HEK293 (cell line): ENCODE measurements around the gene E2F4.

Experiments
- CTCF ChIA-PET: fragments of 350-600 bp; formaldehyde crosslinking; extraction: SDS; loops from one replicate; lab custom pipeline; 2021; ENCODE audit warnings: antibody characterized with exemption; lab: Yijun Ruan, JAX
- POLR2A ChIA-PET: fragments of 300-600 bp; formaldehyde crosslinking; extraction: SDS; loops from one replicate; lab custom pipeline; 2020; ENCODE audit warnings: antibody characterized with exemption, inconsistent platforms; lab: Yijun Ruan, JAX
- H3K27ac ChIP-seq: fragments of 200-500 bp; sonication (Bioruptor generic); 2 replicates; pipeline ENCODE4 v1.5.1; 2014; ENCODE audit warnings: low read depth, low read length, control low read depth, inconsistent platforms; ENCODE audit errors: extremely low read depth
- H3K36me3 ChIP-seq, 2 experiments: fragments of 200-500 bp in 1 of 2; sonication (Bioruptor generic) in 1 of 2; 1 replicate in 1 of 2; 2 replicates in 1 of 2; pipeline ENCODE4 v1.5.1; 2014 to 2017; ENCODE audit warnings: inconsistent platforms in 2 of 2, low read length in 2 of 2; ENCODE audit not compliant: control insufficient read depth in 2 of 2, insufficient read depth in 1 of 2
- H3K4me1 ChIP-seq: fragments of 200-500 bp; sonication (Bioruptor generic); 2 replicates; pipeline ENCODE4 v1.5.1; 2014; ENCODE audit warnings: mild to moderate bottlenecking, low read length, inconsistent platforms; ENCODE audit not compliant: control insufficient read depth, insufficient read depth
- H3K4me3 ChIP-seq: 2 replicates; pipeline ENCODE4 v1.5.1; 2011; ENCODE audit warnings: low read depth, mild to moderate bottlenecking, control low read depth, low read length, moderate library complexity
- H3K9me3 ChIP-seq: fragments of 200-500 bp; sonication (Bioruptor generic); 2 replicates; pipeline ENCODE4 v1.5.1; 2014; ENCODE audit warnings: low read depth, low read length, inconsistent platforms; ENCODE audit not compliant: control insufficient read depth, insufficient read depth
- GLIS1 ChIP-seq: fragments of 450-650 bp; formaldehyde crosslinking; IDR thresholded peaks from 2 replicates; pipeline ENCODE4 v1.5.1; 2016; ENCODE audit warnings: missing biosample characterization, missing genetic modification characterization
- KLF1 ChIP-seq: fragments of 450-650 bp; formaldehyde crosslinking; IDR thresholded peaks from 2 replicates; pipeline ENCODE4 v1.5.1; 2016; ENCODE audit warnings: missing biosample characterization, missing genetic modification characterization
- KLF10 ChIP-seq: fragments of 450-650 bp; IDR thresholded peaks from 2 replicates; pipeline ENCODE4 v1.5.1; 2018; ENCODE audit warnings: missing biosample characterization, mild to moderate bottlenecking, missing genetic modification characterization
- KLF9 ChIP-seq: fragments of 450-650 bp; formaldehyde crosslinking; IDR thresholded peaks from 2 replicates; pipeline ENCODE4 v1.5.1; 2016; ENCODE audit warnings: missing biosample characterization, missing genetic modification characterization, low read depth
- MYNN ChIP-seq: fragments of 450-650 bp; formaldehyde crosslinking; IDR thresholded peaks from 2 replicates; pipeline ENCODE4 v1.5.1; 2016; ENCODE audit warnings: missing biosample characterization, missing genetic modification characterization, borderline replicate concordance
- ZNF140 ChIP-seq: fragments of 450-650 bp; formaldehyde crosslinking; IDR thresholded peaks from 2 replicates; pipeline ENCODE4 v1.5.1; 2016; ENCODE audit warnings: missing biosample characterization, missing genetic modification characterization
- ZNF391 ChIP-seq: fragments of 450-650 bp; formaldehyde crosslinking; IDR thresholded peaks from 2 replicates; pipeline ENCODE4 v1.5.1; 2016; ENCODE audit warnings: low read depth, missing biosample characterization, missing genetic modification characterization, borderline replicate concordance
- ZNF423 ChIP-seq: fragments of 450-650 bp; formaldehyde crosslinking; IDR thresholded peaks from 2 replicates; pipeline ENCODE4 v1.5.1; 2016; ENCODE audit warnings: missing biosample characterization, missing genetic modification characterization
- ZNF514 ChIP-seq: fragments of 450-650 bp; formaldehyde crosslinking; IDR thresholded peaks from 2 replicates; pipeline ENCODE4 v1.5.1; 2016; ENCODE audit warnings: missing biosample characterization, missing genetic modification characterization
- ZNF558 ChIP-seq: fragments of 450-650 bp; formaldehyde crosslinking; IDR thresholded peaks from 2 replicates; pipeline ENCODE4 v1.5.1; 2016; ENCODE audit warnings: missing biosample characterization, missing genetic modification characterization
- ZNF664 ChIP-seq: fragments of 450-650 bp; formaldehyde crosslinking; IDR thresholded peaks from 2 replicates; pipeline ENCODE4 v1.5.1; 2016; ENCODE audit warnings: missing biosample characterization, missing genetic modification characterization
- ZNF768 ChIP-seq: fragments of 450-650 bp; formaldehyde crosslinking; IDR thresholded peaks from 2 replicates; pipeline ENCODE4 v1.5.1; 2018; ENCODE audit warnings: missing biosample characterization, mild to moderate bottlenecking, missing genetic modification characterization
- ZNF791 ChIP-seq: fragments of 450-650 bp; formaldehyde crosslinking; IDR thresholded peaks from 2 replicates; pipeline ENCODE4 v1.5.1; 2016; ENCODE audit warnings: missing biosample characterization, missing genetic modification characterization
- TF ChIP-seq, protein P1 (sequence below): fragments of 450-650 bp; formaldehyde crosslinking; IDR thresholded peaks from 2 replicates; pipeline ENCODE4 v1.5.1; 2016; ENCODE audit warnings: missing biosample characterization, missing genetic modification characterization
- TF ChIP-seq, protein P2 (sequence below): fragments of 450-650 bp; formaldehyde crosslinking; IDR thresholded peaks from 2 replicates; pipeline ENCODE4 v1.5.1; 2017; ENCODE audit warnings: missing biosample characterization, missing genetic modification characterization
- TF ChIP-seq, protein P3 (sequence below): fragments of 450-650 bp; formaldehyde crosslinking; IDR thresholded peaks from 2 replicates; pipeline ENCODE4 v1.5.1; 2016; ENCODE audit warnings: missing biosample characterization, missing genetic modification characterization
- TF ChIP-seq, protein P4 (sequence below): fragments of 450-650 bp; formaldehyde crosslinking; IDR thresholded peaks from 2 replicates; pipeline ENCODE4 v1.5.1; 2017; ENCODE audit warnings: missing biosample characterization, missing genetic modification characterization
- TF ChIP-seq, protein P5 (sequence below): fragments of 450-650 bp; IDR thresholded peaks from 2 replicates; pipeline ENCODE4 v1.5.1; 2018; ENCODE audit warnings: missing biosample characterization, missing genetic modification characterization
- TF ChIP-seq, protein P6 (sequence below): fragments of 450-650 bp; formaldehyde crosslinking; optimal IDR thresholded peaks from 2 replicates; pipeline ENCODE3; 2016; ENCODE audit warnings: missing biosample characterization, mild to moderate bottlenecking, missing genetic modification characterization
- TF ChIP-seq, protein P7 (sequence below): fragments of 450-650 bp; formaldehyde crosslinking; conservative IDR thresholded peaks from 2 replicates; pipeline ENCODE4 v1.5.1; 2016; ENCODE audit warnings: low read depth, missing biosample characterization, missing genetic modification characterization

Gene E2F4

DNA sequence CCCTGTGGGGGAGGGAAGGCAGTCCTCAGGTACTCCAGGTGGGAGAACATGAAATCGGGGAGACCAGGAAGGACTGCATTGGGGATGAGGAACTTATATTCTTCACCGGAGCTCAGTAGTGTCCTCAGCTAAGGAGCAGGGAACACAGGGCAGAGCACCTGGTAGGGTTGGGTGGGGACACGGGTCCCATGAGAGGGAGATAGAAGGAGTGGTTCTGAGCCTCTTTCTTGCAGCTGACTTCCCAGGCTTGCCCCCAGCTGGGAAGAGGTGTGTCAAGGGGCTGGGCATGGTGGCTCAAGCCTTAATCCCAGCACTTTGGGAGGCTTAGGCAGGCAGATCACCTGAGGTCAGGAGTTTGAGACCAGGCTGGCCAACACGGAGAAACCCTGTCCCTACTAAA is 53.2 kb downstream of the E2F4 start:
- Histone ChIP-seq H3K27ac (no peak overlapping the region), H3K4me3 (no peak overlapping the region), H3K9me3 (no peaks in the 10 kb centered on the region), H3K36me3 (peaks cover 0 to 7% of the 10 kb centered on the region in 2 experiments; a peak in 1 of 3 replicates), H3K4me1 (peaks cover 9% of the 10 kb centered on the region)
- POLR2A ChIA-PET: interaction anchor here (0.6 to 7.4 kb wide), 3 partner anchors 14 to 26 kb away, joined by 3 to 109 read pairs (median 4); partner anchors contain the start of gene TMEM208
- CTCF ChIA-PET: interaction anchor here (0.6 to 2.3 kb wide), 6 partner anchors 8 to 287 kb away, joined by 3 to 5 read pairs (median 4); no protein-coding TSS in a partner anchor
- TF ChIP-seq ZNF664 (tag by site-specific recombination): no peak
- no peak for TF ChIP-seq ZNF391 (tag by site-specific recombination)
- TF ChIP-seq KLF10 (tag by site-specific recombination): peak; percentile 47; the same call in 1 of the 2 replicates
- no peak for TF ChIP-seq ZNF423
- TF ChIP-seq, protein P1, sequence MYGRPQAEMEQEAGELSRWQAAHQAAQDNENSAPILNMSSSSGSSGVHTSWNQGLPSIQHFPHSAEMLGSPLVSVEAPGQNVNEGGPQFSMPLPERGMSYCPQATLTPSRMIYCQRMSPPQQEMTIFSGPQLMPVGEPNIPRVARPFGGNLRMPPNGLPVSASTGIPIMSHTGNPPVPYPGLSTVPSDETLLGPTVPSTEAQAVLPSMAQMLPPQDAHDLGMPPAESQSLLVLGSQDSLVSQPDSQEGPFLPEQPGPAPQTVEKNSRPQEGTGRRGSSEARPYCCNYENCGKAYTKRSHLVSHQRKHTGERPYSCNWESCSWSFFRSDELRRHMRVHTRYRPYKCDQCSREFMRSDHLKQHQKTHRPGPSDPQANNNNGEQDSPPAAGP: no peak
- no peak for TF ChIP-seq ZNF768 (tag by site-specific recombination)
- TF ChIP-seq GLIS1: peak; percentile 70
- TF ChIP-seq, protein P2, sequence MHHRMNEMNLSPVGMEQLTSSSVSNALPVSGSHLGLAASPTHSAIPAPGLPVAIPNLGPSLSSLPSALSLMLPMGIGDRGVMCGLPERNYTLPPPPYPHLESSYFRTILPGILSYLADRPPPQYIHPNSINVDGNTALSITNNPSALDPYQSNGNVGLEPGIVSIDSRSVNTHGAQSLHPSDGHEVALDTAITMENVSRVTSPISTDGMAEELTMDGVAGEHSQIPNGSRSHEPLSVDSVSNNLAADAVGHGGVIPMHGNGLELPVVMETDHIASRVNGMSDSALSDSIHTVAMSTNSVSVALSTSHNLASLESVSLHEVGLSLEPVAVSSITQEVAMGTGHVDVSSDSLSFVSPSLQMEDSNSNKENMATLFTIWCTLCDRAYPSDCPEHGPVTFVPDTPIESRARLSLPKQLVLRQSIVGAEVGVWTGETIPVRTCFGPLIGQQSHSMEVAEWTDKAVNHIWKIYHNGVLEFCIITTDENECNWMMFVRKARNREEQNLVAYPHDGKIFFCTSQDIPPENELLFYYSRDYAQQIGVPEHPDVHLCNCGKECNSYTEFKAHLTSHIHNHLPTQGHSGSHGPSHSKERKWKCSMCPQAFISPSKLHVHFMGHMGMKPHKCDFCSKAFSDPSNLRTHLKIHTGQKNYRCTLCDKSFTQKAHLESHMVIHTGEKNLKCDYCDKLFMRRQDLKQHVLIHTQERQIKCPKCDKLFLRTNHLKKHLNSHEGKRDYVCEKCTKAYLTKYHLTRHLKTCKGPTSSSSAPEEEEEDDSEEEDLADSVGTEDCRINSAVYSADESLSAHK (tag by site-specific recombination): no peak
- TF ChIP-seq, protein P3, sequence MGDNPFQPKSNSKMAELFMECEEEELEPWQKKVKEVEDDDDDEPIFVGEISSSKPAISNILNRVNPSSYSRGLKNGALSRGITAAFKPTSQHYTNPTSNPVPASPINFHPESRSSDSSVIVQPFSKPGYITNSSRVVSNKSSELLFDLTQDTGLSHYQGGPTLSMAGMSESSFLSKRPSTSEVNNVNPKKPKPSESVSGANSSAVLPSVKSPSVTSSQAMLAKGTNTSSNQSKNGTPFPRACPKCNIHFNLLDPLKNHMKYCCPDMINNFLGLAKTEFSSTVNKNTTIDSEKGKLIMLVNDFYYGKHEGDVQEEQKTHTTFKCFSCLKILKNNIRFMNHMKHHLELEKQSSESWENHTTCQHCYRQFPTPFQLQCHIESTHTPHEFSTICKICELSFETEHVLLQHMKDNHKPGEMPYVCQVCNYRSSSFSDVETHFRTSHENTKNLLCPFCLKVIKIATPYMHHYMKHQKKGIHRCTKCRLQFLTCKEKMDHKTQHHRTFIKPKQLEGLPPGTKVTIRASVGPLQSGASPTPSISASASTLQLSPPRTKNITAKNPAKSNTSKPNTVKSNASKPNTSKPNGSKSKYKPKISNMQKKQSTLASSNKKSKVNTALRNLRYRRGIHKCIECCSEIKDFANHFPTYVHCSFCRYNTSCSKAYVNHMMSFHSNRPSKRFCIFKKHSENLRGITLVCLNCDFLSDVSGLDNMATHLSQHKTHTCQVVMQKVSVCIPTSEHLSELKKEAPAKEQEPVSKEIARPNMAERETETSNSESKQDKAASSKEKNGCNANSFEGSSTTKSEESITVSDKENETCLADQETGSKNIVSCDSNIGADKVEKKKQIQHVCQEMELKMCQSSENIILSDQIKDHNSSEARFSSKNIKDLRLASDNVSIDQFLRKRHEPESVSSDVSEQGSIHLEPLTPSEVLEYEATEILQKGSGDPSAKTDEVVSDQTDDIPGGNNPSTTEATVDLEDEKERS (tag by site-specific recombination): no peak
- TF ChIP-seq, protein P4, sequence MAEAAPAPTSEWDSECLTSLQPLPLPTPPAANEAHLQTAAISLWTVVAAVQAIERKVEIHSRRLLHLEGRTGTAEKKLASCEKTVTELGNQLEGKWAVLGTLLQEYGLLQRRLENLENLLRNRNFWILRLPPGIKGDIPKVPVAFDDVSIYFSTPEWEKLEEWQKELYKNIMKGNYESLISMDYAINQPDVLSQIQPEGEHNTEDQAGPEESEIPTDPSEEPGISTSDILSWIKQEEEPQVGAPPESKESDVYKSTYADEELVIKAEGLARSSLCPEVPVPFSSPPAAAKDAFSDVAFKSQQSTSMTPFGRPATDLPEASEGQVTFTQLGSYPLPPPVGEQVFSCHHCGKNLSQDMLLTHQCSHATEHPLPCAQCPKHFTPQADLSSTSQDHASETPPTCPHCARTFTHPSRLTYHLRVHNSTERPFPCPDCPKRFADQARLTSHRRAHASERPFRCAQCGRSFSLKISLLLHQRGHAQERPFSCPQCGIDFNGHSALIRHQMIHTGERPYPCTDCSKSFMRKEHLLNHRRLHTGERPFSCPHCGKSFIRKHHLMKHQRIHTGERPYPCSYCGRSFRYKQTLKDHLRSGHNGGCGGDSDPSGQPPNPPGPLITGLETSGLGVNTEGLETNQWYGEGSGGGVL: no peak
- TF ChIP-seq MYNN (tag by site-specific recombination): no peak
- TF ChIP-seq, protein P5, sequence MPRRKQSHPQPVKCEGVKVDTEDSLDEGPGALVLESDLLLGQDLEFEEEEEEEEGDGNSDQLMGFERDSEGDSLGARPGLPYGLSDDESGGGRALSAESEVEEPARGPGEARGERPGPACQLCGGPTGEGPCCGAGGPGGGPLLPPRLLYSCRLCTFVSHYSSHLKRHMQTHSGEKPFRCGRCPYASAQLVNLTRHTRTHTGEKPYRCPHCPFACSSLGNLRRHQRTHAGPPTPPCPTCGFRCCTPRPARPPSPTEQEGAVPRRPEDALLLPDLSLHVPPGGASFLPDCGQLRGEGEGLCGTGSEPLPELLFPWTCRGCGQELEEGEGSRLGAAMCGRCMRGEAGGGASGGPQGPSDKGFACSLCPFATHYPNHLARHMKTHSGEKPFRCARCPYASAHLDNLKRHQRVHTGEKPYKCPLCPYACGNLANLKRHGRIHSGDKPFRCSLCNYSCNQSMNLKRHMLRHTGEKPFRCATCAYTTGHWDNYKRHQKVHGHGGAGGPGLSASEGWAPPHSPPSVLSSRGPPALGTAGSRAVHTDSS: no peak
- TF ChIP-seq, protein P6, sequence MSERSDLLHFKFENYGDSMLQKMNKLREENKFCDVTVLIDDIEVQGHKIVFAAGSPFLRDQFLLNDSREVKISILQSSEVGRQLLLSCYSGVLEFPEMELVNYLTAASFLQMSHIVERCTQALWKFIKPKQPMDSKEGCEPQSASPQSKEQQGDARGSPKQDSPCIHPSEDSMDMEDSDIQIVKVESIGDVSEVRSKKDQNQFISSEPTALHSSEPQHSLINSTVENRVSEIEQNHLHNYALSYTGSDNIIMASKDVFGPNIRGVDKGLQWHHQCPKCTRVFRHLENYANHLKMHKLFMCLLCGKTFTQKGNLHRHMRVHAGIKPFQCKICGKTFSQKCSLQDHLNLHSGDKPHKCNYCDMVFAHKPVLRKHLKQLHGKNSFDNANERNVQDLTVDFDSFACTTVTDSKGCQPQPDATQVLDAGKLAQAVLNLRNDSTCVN (tag by site-specific recombination): no peak
- TF ChIP-seq KLF9 (tag by site-specific recombination): peak; percentile 47
- no peak for TF ChIP-seq ZNF791 (tag by site-specific recombination)
- TF ChIP-seq KLF1: peak; percentile 74
- TF ChIP-seq ZNF514: no peak
- no peak for TF ChIP-seq ZNF558 (tag by site-specific recombination)
- TF ChIP-seq, protein P7, sequence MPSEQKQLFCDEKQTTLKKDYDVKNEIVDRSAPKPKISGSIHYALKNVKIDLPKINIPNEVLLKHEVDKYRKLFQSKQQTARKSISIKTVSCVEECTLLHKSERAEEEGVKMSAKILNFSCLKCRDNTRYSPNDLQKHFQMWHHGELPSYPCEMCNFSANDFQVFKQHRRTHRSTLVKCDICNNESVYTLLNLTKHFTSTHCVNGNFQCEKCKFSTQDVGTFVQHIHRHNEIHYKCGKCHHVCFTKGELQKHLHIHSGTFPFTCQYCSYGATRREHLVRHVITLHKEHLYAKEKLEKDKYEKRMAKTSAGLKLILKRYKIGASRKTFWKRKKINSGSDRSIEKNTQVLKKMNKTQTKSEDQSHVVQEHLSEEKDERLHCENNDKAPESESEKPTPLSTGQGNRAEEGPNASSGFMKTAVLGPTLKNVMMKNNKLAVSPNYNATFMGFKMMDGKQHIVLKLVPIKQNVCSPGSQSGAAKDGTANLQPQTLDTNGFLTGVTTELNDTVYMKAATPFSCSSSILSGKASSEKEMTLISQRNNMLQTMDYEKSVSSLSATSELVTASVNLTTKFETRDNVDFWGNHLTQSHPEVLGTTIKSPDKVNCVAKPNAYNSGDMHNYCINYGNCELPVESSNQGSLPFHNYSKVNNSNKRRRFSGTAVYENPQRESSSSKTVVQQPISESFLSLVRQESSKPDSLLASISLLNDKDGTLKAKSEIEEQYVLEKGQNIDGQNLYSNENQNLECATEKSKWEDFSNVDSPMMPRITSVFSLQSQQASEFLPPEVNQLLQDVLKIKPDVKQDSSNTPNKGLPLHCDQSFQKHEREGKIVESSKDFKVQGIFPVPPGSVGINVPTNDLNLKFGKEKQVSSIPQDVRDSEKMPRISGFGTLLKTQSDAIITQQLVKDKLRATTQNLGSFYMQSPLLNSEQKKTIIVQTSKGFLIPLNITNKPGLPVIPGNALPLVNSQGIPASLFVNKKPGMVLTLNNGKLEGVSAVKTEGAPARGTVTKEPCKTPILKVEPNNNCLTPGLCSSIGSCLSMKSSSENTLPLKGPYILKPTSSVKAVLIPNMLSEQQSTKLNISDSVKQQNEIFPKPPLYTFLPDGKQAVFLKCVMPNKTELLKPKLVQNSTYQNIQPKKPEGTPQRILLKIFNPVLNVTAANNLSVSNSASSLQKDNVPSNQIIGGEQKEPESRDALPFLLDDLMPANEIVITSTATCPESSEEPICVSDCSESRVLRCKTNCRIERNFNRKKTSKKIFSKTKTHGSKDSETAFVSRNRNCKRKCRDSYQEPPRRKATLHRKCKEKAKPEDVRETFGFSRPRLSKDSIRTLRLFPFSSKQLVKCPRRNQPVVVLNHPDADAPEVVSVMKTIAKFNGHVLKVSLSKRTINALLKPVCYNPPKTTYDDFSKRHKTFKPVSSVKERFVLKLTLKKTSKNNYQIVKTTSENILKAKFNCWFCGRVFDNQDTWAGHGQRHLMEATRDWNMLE (tag by site-specific recombination): no peak
- no peak for TF ChIP-seq ZNF140 (tag by site-specific recombination)
